Measurements from ENCODE around the gene KCNH2.
A peak's percentile ranks its signal among the peaks of the same experiment; 100 is the strongest.

GRCh38 chr7:150977382-150978125 is 567 bp downstream of the KCNH2 start:
- TF ChIP-seq, protein P1, sequence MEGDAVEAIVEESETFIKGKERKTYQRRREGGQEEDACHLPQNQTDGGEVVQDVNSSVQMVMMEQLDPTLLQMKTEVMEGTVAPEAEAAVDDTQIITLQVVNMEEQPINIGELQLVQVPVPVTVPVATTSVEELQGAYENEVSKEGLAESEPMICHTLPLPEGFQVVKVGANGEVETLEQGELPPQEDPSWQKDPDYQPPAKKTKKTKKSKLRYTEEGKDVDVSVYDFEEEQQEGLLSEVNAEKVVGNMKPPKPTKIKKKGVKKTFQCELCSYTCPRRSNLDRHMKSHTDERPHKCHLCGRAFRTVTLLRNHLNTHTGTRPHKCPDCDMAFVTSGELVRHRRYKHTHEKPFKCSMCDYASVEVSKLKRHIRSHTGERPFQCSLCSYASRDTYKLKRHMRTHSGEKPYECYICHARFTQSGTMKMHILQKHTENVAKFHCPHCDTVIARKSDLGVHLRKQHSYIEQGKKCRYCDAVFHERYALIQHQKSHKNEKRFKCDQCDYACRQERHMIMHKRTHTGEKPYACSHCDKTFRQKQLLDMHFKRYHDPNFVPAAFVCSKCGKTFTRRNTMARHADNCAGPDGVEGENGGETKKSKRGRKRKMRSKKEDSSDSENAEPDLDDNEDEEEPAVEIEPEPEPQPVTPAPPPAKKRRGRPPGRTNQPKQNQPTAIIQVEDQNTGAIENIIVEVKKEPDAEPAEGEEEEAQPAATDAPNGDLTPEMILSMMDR (IDR thresholded peaks at IDR 0.05) = no peak
- TF ChIP-seq EZH2 (IDR thresholded peaks at IDR 0.05; ENCODE audit: borderline replicate concordance, insufficient read depth, low read depth, low read length, poor library complexity, severe bottlenecking) = peak; percentile 44
